SJCRH30 (cell line): ENCODE results near the gene SRC. TPM values are rescaled to one million over a fixed set of nuclear protein-coding genes. Genes with fewer than 3 reads are reported as not detected.
A peak's percentile ranks its signal among the peaks of the same experiment; 100 is the strongest.

Experiments
- DNase-seq, 2 experiments: peaks; one replicate each; pipeline ENCODE4 v3.0.0-alpha.2; 2015 to 2020
- H3K27ac ChIP-seq: fragments of 250-450 bp; sonication (Bioruptor Pico); 2 replicates; pipeline ENCODE4 v1.5.1; 2020; ENCODE audit warnings: mild to moderate bottlenecking, moderate library complexity
- H3K27me3 ChIP-seq: fragments of 250-450 bp; sonication (Bioruptor Pico); 2 replicates; pipeline ENCODE4 v1.5.1; 2020; ENCODE audit warnings: mild to moderate bottlenecking, moderate library complexity
- H3K36me3 ChIP-seq: fragments of 250-450 bp; sonication (Bioruptor Pico); 2 replicates; pipeline ENCODE4 v1.5.1; 2020; ENCODE audit warnings: mild to moderate bottlenecking, moderate library complexity
- H3K4me1 ChIP-seq: fragments of 250-450 bp; sonication (Bioruptor Pico); 2 replicates; pipeline ENCODE4 v1.5.1; 2020; ENCODE audit warnings: mild to moderate bottlenecking, moderate library complexity
- H3K4me3 ChIP-seq: fragments of 250-450 bp; sonication (Bioruptor Pico); 2 replicates; pipeline ENCODE4 v1.5.1; 2020; ENCODE audit warnings: mild to moderate bottlenecking, moderate library complexity
- H3K9me3 ChIP-seq: fragments of 250-450 bp; sonication (Bioruptor Pico); replicated peaks from 2 replicates; pipeline ENCODE4 v1.5.1; 2020; ENCODE audit warnings: mild to moderate bottlenecking, moderate library complexity
- total RNA-seq: library from RNA; depleted of rRNA; stranded (reverse); fragments of >200 nt; shearing (Covaris generic); gene quantifications from 2 replicates; pipeline ENCODE4 v1.2.3, GENCODE V29; 2014

SRC gene
- total RNA-seq, 1 experiment from 2014 or later, result 15.4 TPM

- no peaks in the 10 kb centered on the region for H3K9me3 ChIP-seq
- H3K27me3 ChIP-seq, result no peaks in the 10 kb centered on the region
- H3K36me3 ChIP-seq, result no peaks in the 10 kb centered on the region
- peak in 1 of 2 experiments; percentile 9 for DNase-seq
- H3K4me3 ChIP-seq, result no peak overlapping the region
- H3K27ac ChIP-seq, result no peak overlapping the region
- peaks cover 15% of the 10 kb centered on the region for H3K4me1 ChIP-seq
These were observed 45.1 kb downstream of the SRC start for GRCh38 chr20:37390891-37391525.

DNA sequence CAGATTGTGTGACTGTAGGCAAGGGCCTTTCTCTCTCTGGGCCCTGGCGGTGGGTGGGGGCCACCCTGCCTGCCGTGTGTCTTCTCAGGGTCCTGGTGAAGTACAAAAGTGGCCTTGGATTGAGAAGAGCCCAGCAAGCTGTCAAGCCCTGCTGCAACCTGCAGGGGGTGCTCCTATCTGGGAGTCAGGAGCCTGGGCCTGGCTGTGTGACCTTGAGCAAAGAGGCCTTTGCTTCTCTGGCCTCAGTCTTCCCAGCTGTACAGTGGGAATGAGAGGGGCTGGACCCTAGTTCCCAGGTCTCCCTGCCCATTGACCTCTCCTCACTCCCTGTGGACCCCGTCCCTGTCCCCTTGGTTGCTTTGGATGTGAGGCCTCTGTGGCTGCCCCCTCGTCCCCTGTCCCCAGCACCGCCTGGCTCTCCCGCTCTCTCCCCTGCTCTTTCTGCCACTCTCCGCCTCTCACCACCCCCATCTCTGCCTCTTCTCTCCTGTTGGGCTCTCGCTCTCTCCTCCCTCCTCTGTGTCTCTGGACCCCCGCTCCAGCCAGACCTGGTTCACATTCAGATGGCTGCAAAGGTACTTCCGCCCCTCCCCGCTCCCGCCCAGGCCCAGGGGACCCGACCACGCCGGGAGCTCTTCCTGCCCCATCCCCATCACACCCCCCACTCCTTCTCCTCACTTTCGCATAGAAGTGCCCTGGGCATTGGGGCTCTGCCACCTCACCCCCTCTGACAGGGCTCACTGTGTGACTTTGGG, 46.7 kb downstream of the SRC start:
- H3K4me3 ChIP-seq, result no peak overlapping the region
- H3K27ac ChIP-seq, result no peak overlapping the region
- no peaks in the 10 kb centered on the region for H3K9me3 ChIP-seq
- peaks cover 24% of the 10 kb centered on the region for H3K4me1 ChIP-seq
- peak; percentile 62 to 72 for DNase-seq
- no peaks in the 10 kb centered on the region for H3K27me3 ChIP-seq
- no peaks in the 10 kb centered on the region for H3K36me3 ChIP-seq

GRCh38 chr20:37393196-37393862, 47.4 kb downstream of the SRC start:
- H3K4me3 ChIP-seq, result no peak overlapping the region
- peaks cover 25% of the 10 kb centered on the region for H3K4me1 ChIP-seq
- no peaks in the 10 kb centered on the region for H3K27me3 ChIP-seq
- DNase-seq, result no peak
- H3K36me3 ChIP-seq, result no peaks in the 10 kb centered on the region
- H3K27ac ChIP-seq, result no peak overlapping the region
- no peaks in the 10 kb centered on the region for H3K9me3 ChIP-seq

GRCh38 chr20:37393863-37394542, 48.1 kb downstream of the SRC start:
- Histone ChIP-seq H3K27ac (no peak overlapping the region), H3K4me1 (peaks cover 25% of the 10 kb centered on the region), H3K9me3 (no peaks in the 10 kb centered on the region), H3K4me3 (no peak overlapping the region), H3K36me3 (no peaks in the 10 kb centered on the region), H3K27me3 (no peaks in the 10 kb centered on the region)
- no peak for DNase-seq

DNA sequence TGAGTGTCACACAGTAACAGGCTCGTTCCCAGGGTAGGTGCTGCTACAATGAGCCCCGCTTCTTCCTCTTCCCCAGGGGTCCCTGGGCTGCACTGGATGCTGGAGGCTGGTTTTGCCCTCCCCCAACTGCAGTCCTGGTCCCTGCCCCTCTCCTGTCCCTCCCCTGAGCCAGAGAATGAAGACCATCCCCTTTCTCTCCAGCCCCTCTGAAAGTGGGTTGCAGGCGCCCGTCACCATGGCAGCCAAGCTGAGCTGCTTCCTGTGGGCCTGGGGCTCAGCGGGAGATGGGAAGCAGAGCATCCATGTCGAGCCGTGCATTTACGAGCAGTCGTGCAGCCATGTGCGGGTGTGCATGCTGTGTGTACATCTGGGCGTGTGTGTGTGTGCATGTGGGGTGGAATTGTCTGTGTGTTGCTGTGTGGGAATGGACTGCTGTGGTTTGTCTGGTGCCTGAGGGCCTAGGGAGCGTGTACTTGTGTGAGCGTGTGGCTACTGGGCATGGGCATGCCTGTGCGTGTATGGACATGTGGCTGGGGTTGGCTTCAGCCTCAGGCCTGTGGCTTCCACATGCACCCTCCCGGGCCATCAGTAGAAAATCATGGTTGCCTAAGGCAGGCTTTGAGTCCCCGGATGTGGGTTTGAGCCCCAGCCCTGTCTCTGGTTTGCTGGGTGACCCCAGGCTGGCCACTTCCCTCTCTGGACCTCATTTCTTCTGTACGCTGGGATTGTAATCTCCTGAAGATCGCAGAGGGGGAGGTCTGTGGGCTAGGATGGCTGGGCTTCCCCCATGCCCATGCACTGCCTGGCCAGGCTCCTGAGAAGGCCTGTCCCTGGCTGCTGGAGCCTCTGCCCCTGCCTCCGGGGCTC, 48.8 kb downstream of the SRC start:
- peak; percentile 49 to 51 for DNase-seq

DNA sequence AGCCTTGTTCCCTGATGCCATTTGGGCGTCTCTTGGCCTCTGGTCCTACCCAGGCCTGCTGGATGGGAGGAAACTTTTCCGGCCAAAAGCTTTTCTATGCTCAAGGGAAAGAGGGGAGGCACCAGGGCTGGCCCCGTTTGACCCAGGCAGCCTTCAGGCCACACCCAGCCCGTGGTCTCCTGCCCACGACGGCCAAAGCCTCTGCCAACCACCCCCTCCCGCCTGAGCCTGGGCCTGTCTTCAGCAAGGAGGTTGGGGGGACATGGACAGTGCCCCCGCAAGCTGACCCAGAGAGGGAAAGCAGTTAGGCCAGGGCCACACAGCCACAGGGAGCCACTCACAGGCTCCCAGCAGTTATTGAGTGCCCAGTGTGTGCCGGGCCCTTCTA, 49.5 kb downstream of the SRC start:
- no peak for DNase-seq
- Histone ChIP-seq H3K4me3 (no peak overlapping the region), H3K4me1 (peaks cover 25% of the 10 kb centered on the region), H3K27me3 (no peaks in the 10 kb centered on the region), H3K27ac (peak overlapping the region; percentile 87; the same call in 1 of the 2 replicates), H3K9me3 (no peaks in the 10 kb centered on the region), H3K36me3 (no peaks in the 10 kb centered on the region)

More for the DNA sequence above, 48.8 kb downstream of the SRC start:
- Histone ChIP-seq H3K27me3 (no peaks in the 10 kb centered on the region), H3K36me3 (no peaks in the 10 kb centered on the region), H3K27ac (no peak overlapping the region), H3K4me3 (no peak overlapping the region), H3K4me1 (peaks cover 25% of the 10 kb centered on the region), H3K9me3 (no peaks in the 10 kb centered on the region)

- DNase-seq, result peak; percentile 97 to 98
- H3K4me3 ChIP-seq, result peak overlapping the region; percentile 52
- no peaks in the 10 kb centered on the region for H3K36me3 ChIP-seq
- H3K4me1 ChIP-seq, result peaks cover 25% of the 10 kb centered on the region
- no peaks in the 10 kb centered on the region for H3K27me3 ChIP-seq
- peak overlapping the region; percentile 87 for H3K27ac ChIP-seq
- H3K9me3 ChIP-seq, result no peaks in the 10 kb centered on the region
These were observed 50.0 kb downstream of the SRC start for GRCh38 chr20:37395921-37396415.

GRCh38 chr20:37396416-37397075, 50.6 kb downstream of the SRC start:
- Histone ChIP-seq H3K4me1 (peaks cover 25% of the 10 kb centered on the region), H3K36me3 (no peaks in the 10 kb centered on the region), H3K4me3 (peak overlapping the region; percentile 52), H3K9me3 (no peaks in the 10 kb centered on the region), H3K27ac (peak overlapping the region; percentile 87), H3K27me3 (no peaks in the 10 kb centered on the region)
- DNase-seq, result peak; percentile 95 to 96

DNA sequence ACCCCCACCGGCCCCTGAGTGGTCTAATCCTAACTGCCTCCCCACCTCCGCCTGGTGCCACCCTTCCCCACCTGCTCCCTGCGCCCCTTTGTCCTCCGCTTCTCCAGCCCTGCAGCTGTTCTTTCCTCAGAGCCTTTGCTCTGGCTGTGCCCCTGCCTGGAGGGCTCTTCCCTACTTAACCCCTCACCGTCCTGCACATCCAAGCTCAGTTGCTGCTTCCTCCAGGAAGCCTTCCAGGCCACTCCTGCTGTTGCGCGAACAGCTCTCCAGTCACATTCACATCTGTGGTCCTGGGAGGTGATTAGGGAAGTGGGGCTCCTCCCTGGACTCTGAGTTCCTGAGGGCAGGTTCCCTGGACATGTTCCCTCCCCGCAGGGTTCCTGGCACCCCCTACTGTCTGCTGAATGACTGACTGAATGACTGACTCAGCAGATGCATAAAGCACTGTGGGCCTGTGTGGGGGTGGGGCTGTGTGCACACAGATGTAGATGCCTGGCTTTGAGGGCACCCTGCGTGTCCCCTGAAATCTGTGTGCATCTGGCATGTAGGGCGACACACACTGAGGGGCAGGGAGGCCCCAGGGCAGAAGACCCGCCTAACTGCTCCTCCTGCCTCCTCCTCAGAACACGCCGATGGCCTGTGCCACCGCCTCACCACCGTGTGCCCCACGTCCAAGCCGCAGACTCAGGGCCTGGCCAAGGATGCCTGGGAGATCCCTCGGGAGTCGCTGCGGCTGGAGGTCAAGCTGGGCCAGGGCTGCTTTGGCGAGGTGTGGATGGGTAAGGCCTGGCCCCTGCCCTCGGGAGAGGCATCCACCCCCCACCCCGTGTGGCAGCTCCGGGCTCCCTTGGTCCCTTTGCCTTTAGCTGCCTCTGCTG, 51.4 kb downstream of the SRC start:
- Histone ChIP-seq H3K9me3 (no peaks in the 10 kb centered on the region), H3K36me3 (no peaks in the 10 kb centered on the region; the same call in 1 of the 2 replicates), H3K27ac (peak overlapping the region; percentile 87), H3K4me1 (peaks cover 25% of the 10 kb centered on the region), H3K27me3 (no peaks in the 10 kb centered on the region), H3K4me3 (peak overlapping the region; percentile 52)
- DNase-seq, result peak; percentile 88 to 91

GRCh38 chr20:37397954-37398749, 52.2 kb downstream of the SRC start:
- DNase-seq, result no peak
- no peaks in the 10 kb centered on the region for H3K27me3 ChIP-seq
- no peaks in the 10 kb centered on the region for H3K9me3 ChIP-seq
- peaks cover 25% of the 10 kb centered on the region for H3K4me1 ChIP-seq
- H3K4me3 ChIP-seq, result no peak overlapping the region
- H3K27ac ChIP-seq, result no peak overlapping the region
- no peaks in the 10 kb centered on the region; the same call in 1 of the 2 replicates for H3K36me3 ChIP-seq

GRCh38 chr20:37398750-37399621, 53.0 kb downstream of the SRC start:
- Histone ChIP-seq H3K4me3 (no peak overlapping the region), H3K36me3 (no peaks in the 10 kb centered on the region; the same call in 1 of the 2 replicates), H3K4me1 (peaks cover 25% of the 10 kb centered on the region), H3K27ac (no peak overlapping the region), H3K27me3 (no peaks in the 10 kb centered on the region), H3K9me3 (no peaks in the 10 kb centered on the region)
- DNase-seq, result no peak
